Measurements from ENCODE around the gene CYP2R1. TPM values are rescaled to one million over a fixed set of nuclear protein-coding genes. Genes with fewer than 3 reads are reported as not detected.
"Not testable (repeated sequence)": the region's sequence is repeated elsewhere in the genome, so short reads cannot be mapped to it uniquely, and the experiment has no call there.

Gene CYP2R1
- total RNA-seq, 1 experiment from 2014 or later, result 17.5 TPM

DNA sequence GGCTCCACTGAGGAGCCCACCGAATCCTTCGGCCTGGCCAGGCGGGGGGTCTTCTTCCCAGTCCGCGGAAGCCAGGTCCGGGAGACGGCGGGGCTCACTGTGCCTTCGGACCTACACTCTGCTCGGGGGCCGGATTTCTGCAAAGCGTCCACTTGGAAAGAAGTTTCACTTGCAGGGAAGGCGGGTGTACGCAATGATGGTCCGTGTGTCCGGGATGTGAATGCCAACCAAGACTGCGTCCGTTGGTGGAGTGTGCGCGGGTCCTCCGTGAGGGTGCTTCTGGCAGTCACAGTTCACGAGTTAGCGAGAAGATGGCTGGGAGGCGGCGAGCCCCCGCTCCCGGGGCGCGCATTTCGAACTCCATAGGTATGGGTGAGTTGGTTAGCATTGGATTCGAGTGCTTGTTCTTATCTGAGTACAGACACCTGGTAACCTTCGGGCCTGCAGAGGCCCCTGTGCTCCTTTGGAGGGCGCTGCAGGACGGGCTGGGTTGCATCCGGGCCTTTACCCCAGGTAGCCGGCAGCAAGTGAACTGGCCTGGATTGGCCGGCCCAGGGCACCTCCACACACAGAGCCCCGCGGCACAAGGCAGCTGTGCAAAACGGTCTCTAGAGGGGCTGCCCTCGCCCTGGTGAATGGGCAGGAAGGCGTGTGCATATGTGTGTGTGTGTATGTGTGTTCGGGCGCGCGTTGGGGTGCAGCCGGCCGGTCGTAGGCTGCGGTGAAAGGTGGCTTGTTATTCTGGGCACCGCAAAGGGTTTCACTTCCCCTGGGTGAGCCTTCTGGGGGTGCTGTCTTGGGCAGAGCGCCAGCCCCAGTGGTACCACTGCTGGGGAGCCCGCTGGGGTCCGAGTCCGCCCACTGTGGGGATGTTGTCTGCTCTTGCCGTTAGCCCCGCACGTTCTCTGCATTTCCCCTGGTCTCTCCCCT lies 13.3 kb upstream of the CYP2R1 start:
- H3K4me3 ChIP-seq, result no peak overlapping the region

DNA sequence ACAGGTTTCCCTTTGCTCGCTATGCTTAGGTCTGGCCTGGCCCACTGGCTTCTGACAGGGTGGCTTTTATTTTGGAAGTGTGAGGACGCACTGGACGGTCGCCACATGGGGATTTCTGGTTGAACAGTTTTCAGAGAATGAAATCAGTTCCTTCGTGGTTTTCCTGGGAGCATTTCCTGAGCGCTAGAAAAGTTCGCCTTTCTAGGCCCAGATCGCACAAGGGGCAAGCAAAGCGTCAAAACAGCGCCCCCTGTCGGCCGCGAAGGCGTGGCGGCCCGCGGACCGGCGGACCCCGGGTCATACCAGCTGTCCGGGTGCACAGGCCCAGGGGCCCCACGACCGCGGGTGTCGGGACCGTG lies 12.7 kb upstream of the CYP2R1 start:
- no peak for DNase-seq
- no peak overlapping the region for H3K4me3 ChIP-seq
- H3K4me1 ChIP-seq, result no peaks in the 10 kb centered on the region
- no peaks in the 10 kb centered on the region for H3K36me3 ChIP-seq
- no peaks in the 10 kb centered on the region for H3K9me3 ChIP-seq (replicated peaks)
- H3K27ac ChIP-seq, result no peak overlapping the region
- 0 out of 2 replicates have a peak, but pooled peaks cover 3% of the 10 kb centered on the region for H3K27me3 ChIP-seq

More for the DNA sequence above, 13.3 kb upstream of the CYP2R1 start:
- DNase-seq, result no peak
- H3K4me1 ChIP-seq, result no peaks in the 10 kb centered on the region
- no peaks in the 10 kb centered on the region for H3K9me3 ChIP-seq (replicated peaks)
- H3K27me3 ChIP-seq, result 0 out of 2 replicates have a peak, but pooled peaks cover 3% of the 10 kb centered on the region
- H3K36me3 ChIP-seq, result no peaks in the 10 kb centered on the region
- H3K27ac ChIP-seq, result no peak overlapping the region

DNA sequence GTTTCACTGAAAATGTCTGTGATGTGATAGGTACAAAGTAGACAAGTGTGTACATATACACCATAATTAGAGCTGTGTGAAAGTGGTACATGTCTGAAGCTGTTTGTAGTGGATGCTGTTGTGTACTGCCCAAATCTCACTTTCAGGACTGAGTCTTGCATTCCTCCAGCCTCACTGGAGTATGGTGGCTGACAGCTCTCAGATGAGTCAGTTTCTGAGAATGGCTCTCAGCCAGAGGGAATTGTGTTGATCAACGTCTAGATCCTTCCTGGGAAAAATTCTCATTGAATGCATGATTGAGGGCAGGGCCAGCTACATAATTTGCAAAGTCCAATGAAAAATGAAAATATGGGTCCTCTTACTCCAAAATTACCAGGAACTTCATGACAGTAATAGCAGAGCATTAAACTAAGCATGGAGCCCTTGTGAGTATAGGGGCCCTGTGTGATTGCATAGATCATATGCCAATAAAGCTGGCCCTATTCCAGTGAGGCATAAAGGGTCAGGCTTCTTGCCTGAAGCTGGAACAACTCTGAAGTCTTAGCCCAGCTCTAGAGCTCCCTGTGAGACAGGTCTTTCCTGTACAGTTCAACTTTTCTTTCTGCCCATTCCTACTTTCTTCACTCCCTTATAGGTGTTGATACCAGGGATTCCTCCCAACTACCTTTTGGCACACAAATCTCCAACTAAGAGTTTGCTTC lies 10.8 kb upstream of the CYP2R1 start:
- H3K27ac ChIP-seq, result no peak overlapping the region
- no peaks in the 10 kb centered on the region for H3K9me3 ChIP-seq (replicated peaks)
- DNase-seq, result no peak
- H3K4me3 ChIP-seq, result no peak overlapping the region
- H3K4me1 ChIP-seq, result no peaks in the 10 kb centered on the region
- H3K36me3 ChIP-seq, result no peaks in the 10 kb centered on the region
- no peaks in the 10 kb centered on the region for H3K27me3 ChIP-seq

GRCh38 chr11:14898906-14899305 lies 6.9 kb upstream of the CYP2R1 start:
- Histone ChIP-seq H3K36me3 (no peaks in the 10 kb centered on the region), H3K4me1 (no peaks in the 10 kb centered on the region), H3K27ac (no peak overlapping the region), H3K4me3 (no peak overlapping the region), H3K9me3 (replicated peaks) (no peaks in the 10 kb centered on the region), H3K27me3 (no peaks in the 10 kb centered on the region)
- no peak for DNase-seq

DNA sequence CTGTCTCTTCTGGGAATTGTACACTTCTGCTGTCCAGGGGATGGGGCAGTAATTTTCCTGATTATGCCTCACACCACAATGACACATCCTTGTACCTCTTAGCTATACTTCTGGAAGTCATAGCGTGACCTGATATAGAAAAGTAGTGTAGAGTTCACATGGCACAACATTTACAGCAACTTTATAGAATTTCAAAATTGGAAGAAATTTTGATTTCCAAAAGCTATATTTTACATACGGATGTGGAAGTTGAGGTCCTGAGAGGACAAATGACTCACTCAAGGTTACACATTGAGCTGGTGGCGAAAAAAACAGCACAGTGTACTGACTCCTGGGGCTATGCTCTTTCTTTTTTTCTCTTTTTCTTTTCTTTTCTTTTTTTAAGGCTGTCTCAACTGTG lies 6.3 kb upstream of the CYP2R1 start:
- H3K4me3 ChIP-seq, result no peak overlapping the region
- DNase-seq, result no peak
- no peak overlapping the region for H3K27ac ChIP-seq
- no peaks in the 10 kb centered on the region for H3K9me3 ChIP-seq (replicated peaks)
- H3K36me3 ChIP-seq, result no peaks in the 10 kb centered on the region
- no peaks in the 10 kb centered on the region for H3K4me1 ChIP-seq
- no peaks in the 10 kb centered on the region for H3K27me3 ChIP-seq

GRCh38 chr11:14894657-14895598 lies 2.9 kb upstream of the CYP2R1 start:
- Histone ChIP-seq H3K4me3 (no peak overlapping the region), H3K4me1 (no peaks in the 10 kb centered on the region), H3K27ac (no peak overlapping the region), H3K36me3 (no peaks in the 10 kb centered on the region), H3K27me3 (no peaks in the 10 kb centered on the region), H3K9me3 (replicated peaks) (no peaks in the 10 kb centered on the region)
- DNase-seq, result no peak

- Histone ChIP-seq H3K9me3 (replicated peaks) (no peaks in the 10 kb centered on the region), H3K4me1 (no peaks in the 10 kb centered on the region), H3K27ac (no peak overlapping the region), H3K4me3 (peak overlapping the region; percentile 76), H3K27me3 (no peaks in the 10 kb centered on the region), H3K36me3 (no peaks in the 10 kb centered on the region)
- no peak for DNase-seq
Observed at GRCh38 chr11:14892577-14892976, 546 bp upstream of the CYP2R1 start.

GRCh38 chr11:14891143-14892035 lies 642 bp downstream of the CYP2R1 start:
- H3K27ac ChIP-seq, result peak overlapping the region; percentile 45
- H3K27me3 ChIP-seq, result no peaks in the 10 kb centered on the region
- DNase-seq, result peak; percentile 84 to 90
- H3K36me3 ChIP-seq, result no peaks in the 10 kb centered on the region
- peak overlapping the region; percentile 76 for H3K4me3 ChIP-seq
- no peaks in the 10 kb centered on the region for H3K4me1 ChIP-seq
- H3K9me3 ChIP-seq (replicated peaks), result no peaks in the 10 kb centered on the region

DNA sequence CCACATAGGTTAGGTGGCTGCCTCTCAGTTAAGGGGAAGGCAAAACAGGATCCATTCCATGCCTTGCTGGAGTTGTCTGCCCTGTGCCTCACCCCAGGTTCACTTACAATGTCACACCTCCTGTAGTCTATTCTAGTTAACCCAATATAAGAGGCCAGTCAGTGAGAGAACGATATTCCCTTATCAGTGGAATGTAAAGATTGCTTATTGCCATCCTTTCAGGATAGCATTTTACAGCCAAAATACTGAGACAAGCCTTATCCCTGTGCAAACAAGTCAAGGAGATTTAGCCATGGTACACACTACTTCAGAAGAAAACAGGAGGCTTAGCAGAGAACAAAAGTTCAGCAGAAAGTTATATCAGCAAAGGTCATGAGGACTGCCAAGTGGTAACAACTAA lies 5.5 kb downstream of the CYP2R1 start:
- Histone ChIP-seq H3K4me1 (no peaks in the 10 kb centered on the region), H3K36me3 (no peaks in the 10 kb centered on the region), H3K27me3 (no peaks in the 10 kb centered on the region), H3K4me3 (no peak overlapping the region), H3K9me3 (replicated peaks) (no peaks in the 10 kb centered on the region; the same call in 1 of the 2 replicates), H3K27ac (no peak overlapping the region)
- no peak for DNase-seq

- no peaks in the 10 kb centered on the region for H3K4me1 ChIP-seq
- no peak overlapping the region for H3K4me3 ChIP-seq
- no peak overlapping the region for H3K27ac ChIP-seq
- no peaks in the 10 kb centered on the region for H3K27me3 ChIP-seq
- no peak for DNase-seq
- H3K36me3 ChIP-seq, result no peaks in the 10 kb centered on the region
- no peaks in the 10 kb centered on the region; the same call in 1 of the 2 replicates for H3K9me3 ChIP-seq (replicated peaks)
Observed at GRCh38 chr11:14884667-14885273, 7.3 kb downstream of the CYP2R1 start.

DNA sequence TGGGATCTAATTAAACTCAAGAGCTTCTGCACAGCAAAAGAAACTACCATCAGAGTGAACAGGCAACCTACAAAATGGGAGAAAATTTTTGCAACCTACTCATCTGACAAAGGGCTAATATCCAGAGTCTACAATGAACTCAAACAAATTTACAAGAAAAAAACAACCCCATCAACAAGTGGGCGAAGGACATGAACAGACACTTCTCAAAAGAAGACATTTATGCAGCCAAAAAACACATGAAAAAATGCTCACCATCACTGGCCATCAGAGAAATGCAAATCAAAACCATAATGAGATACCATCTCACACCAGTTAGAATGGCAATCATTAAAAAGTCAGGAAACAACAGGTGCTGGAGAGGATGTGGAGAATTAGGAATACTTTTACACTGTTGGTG lies 8.3 kb downstream of the CYP2R1 start:
- not testable (repeated sequence) for H3K4me3 ChIP-seq; H3K27ac ChIP-seq; H3K36me3 ChIP-seq; H3K27me3 ChIP-seq; H3K4me1 ChIP-seq; H3K9me3 ChIP-seq (replicated peaks); DNase-seq

GRCh38 chr11:14882196-14882595 lies 9.8 kb downstream of the CYP2R1 start:
- H3K27ac ChIP-seq, result no peak overlapping the region

DNA sequence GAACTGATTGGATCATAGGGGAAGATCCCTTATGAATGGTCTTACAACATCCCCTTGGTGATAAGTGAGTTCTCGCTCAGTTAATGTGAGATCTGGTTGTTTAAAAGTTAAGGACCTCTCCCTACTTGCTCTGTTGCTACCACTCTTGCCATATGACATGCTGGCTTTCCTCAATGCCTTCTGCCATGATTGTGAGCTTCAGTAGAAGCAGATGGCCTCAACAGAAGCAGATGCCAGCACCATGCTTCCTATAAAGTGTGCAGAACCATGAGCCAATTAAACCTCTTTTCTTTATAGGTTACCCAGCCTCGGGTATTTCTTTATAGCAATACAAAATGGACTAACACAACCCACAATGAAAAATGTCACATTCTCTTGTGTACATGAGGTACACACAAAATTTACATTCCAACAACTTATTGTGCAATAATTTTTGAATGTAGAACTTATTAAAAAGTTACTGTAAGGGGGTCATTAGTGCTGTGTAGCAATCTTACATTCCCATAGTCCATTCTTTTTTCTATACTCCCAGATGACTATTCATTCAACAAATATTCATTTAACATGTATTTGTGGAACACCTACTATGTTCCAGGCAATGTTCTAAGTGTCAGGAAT lies 10.3 kb downstream of the CYP2R1 start:
- H3K36me3 ChIP-seq, result no peaks in the 10 kb centered on the region
- no peaks in the 10 kb centered on the region; the same call in 1 of the 2 replicates for H3K9me3 ChIP-seq (replicated peaks)
- no peaks in the 10 kb centered on the region for H3K4me1 ChIP-seq
- H3K27me3 ChIP-seq, result no peaks in the 10 kb centered on the region
- H3K27ac ChIP-seq, result no peak overlapping the region
- no peak overlapping the region for H3K4me3 ChIP-seq
- DNase-seq, result no peak

More at GRCh38 chr11:14882196-14882595, 9.8 kb downstream of the CYP2R1 start:
- H3K4me1 ChIP-seq, result no peaks in the 10 kb centered on the region
- H3K4me3 ChIP-seq, result no peak overlapping the region
- no peaks in the 10 kb centered on the region for H3K27me3 ChIP-seq
- H3K36me3 ChIP-seq, result no peaks in the 10 kb centered on the region
- no peak for DNase-seq
- no peaks in the 10 kb centered on the region; the same call in 1 of the 2 replicates for H3K9me3 ChIP-seq (replicated peaks)

Measured in SJCRH30 (cell line).